ENCODE data around the gene FGF19.

The FGF19 gene

DNA sequence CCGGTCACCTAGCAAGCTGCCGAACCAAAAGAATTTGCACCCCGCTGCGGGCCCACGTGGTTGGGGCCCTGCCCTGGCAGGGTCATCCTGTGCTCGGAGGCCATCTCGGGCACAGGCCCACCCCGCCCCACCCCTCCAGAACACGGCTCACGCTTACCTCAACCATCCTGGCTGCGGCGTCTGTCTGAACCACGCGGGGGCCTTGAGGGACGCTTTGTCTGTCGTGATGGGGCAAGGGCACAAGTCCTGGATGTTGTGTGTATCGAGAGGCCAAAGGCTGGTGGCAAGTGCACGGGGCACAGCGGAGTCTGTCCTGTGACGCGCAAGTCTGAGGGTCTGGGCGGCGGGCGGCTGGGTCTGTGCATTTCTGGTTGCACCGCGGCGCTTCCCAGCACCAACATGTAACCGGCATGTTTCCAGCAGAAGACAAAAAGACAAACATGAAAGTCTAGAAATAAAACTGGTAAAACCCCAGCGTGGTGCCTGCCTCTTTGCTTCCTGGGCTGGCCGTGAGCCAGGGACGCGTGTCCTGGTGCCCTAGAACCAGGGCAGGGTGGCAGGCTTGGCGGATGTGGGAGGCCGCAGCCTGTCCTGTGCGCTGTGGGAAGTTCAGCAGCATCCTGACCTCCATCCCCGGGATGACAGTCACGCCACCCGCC, 49.7 kb downstream of the FGF19 start:
- no peak for DNase-seq

DNA sequence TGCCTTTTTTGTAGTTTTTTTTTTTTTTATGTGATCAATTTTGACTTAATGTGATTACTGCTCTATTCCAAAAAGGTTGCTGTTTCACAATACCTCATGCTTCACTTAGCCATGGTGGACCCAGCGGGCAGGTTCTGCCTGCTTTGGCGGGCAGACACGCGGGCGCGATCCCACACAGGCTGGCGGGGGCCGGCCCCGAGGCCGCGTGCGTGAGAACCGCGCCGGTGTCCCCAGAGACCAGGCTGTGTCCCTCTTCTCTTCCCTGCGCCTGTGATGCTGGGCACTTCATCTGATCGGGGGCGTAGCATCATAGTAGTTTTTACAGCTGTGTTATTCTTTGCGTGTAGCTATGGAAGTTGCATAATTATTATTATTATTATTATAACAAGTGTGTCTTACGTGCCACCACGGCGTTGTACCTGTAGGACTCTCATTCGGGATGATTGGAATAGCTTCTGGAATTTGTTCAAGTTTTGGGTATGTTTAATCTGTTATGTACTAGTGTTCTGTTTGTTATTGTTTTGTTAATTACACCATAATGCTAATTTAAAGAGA, 50.3 kb downstream of the FGF19 start:
- no peak for DNase-seq

- DNase-seq = no peak
These were observed 50.8 kb downstream of the FGF19 start for GRCh38 chr11:69652999-69653398.

GRCh38 chr11:69651834-69652620, 51.8 kb downstream of the FGF19 start:
- no peak for DNase-seq

GRCh38 chr11:69650832-69651344, 52.9 kb downstream of the FGF19 start:
- DNase-seq = no peak

- no peak for DNase-seq
These were observed 53.6 kb downstream of the FGF19 start for GRCh38 chr11:69650081-69650831.

GRCh38 chr11:69649576-69649900, 54.3 kb downstream of the FGF19 start:
- no peak for DNase-seq

DNA sequence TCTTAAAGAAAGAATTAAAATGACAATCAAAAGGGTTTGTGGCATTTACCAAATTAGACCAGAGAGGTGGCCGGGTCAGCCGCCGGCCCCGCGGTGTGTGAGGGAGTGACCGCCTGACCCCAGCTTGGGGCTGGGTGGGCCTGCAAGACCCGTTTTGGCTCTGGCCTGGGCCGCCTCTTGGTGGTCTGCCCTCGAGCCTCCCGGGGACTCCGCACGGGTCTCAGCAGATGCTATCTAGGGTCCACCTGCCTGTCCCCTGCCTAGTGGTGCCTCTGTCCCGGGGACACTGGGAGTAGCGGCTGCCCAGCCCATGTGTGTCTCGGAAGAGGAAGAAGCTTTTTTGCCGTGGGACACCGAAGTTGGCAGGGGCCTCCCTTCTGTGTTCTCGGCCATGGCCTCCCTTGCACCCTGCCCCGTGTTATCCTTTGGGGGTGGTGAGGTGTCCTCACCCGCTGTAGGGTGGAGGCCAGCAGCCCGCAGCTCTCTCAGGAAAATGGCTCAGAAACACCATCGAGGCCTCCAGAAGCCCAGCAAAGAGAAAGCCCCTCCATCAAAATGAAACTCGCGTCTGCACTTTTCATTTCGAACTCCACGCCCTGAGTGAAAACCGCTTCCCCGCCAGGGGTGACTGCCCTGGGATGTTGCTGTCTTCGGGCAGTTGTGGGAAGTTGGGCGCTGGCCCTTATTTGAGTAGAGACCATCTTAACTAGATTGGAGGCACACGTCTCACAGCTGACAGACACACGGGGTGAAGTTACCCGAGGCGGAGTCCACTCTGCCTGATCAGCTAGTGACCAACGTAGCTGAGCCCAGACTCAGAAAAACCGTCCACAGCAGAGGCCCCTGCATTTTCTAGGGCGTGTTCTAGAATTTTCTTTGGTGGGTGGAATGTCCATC, 54.9 kb downstream of the FGF19 start:
- DNase-seq = no peak

All from GOT3 (cell line).